Central memory CD8-positive, alpha-beta T cell (primary cell): ENCODE measurements around the gene ADRA1B.

Experiments
- ATAC-seq: fragments of 150-1000 bp; cut with Tn5 transposase; replicated peaks from 2 replicates; pipeline ENCODE4 v1.10.0; 2022; ENCODE audit warnings: mild to moderate bottlenecking, moderate FRiP score, moderate number of reproducible peaks; ENCODE audit not compliant: poor library complexity, severe bottlenecking; ENCODE audit errors: extremely low read depth
- DNase-seq, 2 donors: peaks; one replicate each; pipeline ENCODE4 v3.0.0; 2021; ENCODE audit warnings: low spot score in 2 of 2
- H3K27ac Mint-ChIP-seq: one replicate; pipeline ENCODE4 v1.8.0; 2022; ENCODE audit warnings: low read depth, mild to moderate bottlenecking, moderate library complexity, mixed read lengths
- H3K27me3 Mint-ChIP-seq: one replicate; pipeline ENCODE4 v1.8.0; 2022; ENCODE audit warnings: mixed read lengths
- H3K36me3 Mint-ChIP-seq: one replicate; pipeline ENCODE4 v1.8.0; 2022; ENCODE audit warnings: mild to moderate bottlenecking, moderate library complexity, mixed read lengths; ENCODE audit not compliant: insufficient read depth
- H3K4me1 Mint-ChIP-seq: one replicate; pipeline ENCODE4 v1.8.0; 2022; ENCODE audit warnings: mixed read lengths
- H3K4me3 Mint-ChIP-seq: one replicate; pipeline ENCODE4 v1.8.0; 2022; ENCODE audit warnings: mild to moderate bottlenecking, moderate library complexity, mixed read lengths
- H3K9me3 Mint-ChIP-seq: one replicate; pipeline ENCODE4 v1.8.0; 2022; ENCODE audit warnings: mixed read lengths

Gene ADRA1B

DNA sequence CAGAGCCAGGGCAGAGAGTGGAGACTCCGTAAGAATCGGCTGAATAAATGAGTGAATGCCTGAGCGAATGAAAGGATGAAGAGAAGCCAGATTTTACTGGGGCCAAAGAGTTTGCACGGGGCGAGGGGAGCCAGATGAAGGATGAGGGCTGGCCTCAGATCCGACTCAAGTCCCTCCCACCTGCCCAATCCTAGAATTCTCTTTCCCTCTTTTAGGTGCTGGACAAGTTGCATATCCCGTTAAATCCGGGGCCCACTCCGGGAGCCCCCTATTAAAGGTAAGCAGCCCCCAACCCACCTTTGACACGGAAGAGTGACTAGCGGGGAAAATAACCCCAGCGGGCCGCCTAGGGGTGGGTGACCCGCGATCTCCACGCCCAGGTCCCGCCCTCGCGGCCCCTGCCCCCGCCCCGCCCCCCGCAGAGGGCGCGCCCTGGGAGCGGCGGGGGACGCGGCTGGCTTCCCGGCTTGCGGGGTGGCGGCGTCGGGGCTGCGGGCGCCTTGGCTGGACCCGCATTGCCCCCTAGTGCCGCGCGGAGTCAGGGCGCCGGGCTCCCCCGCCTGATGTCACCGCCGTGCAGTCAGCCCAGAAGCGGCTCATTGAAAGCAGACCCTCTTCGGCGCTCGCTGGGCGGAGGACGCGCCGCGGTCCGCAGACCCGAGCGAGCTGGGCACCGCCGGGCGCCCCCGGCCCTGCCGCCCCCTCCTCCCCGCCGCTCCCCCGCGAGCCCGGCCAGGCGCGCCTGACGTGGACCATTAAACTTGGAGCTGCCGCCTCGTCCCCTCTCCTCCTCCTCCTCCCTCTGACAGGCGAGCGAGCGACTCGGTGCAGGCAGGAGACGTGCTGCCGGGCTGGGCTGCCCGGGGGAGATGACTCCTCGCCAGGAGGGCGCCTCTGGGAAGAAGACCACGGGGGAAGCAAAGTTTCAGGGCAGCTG is at the start of gene ADRA1B:
Gene ADRA1B, plus strand, starts transcription at position 579 of the 937 bp plus-strand sequence. CDS start 424 bp downstream, outside the sequence.
- Mint-ChIP-seq H3K4me1 (peaks cover 7% of the 10 kb centered on the region), H3K9me3 (no peaks in the 10 kb centered on the region), H3K36me3 (no peaks in the 10 kb centered on the region), H3K27ac (no peak within 1 kb of the TSS), H3K27me3 (peaks cover 95% of the 10 kb centered on the region), H3K4me3 (peak within 1 kb of the TSS; percentile 55)
- ATAC-seq (peak; percentile 63), DNase-seq (no peak)

- Mint-ChIP-seq H3K36me3 (no peaks in the 10 kb centered on the region), H3K4me1 (no peaks in the 10 kb centered on the region), H3K9me3 (no peaks in the 10 kb centered on the region), H3K4me3 (no peak overlapping the region), H3K27me3 (peaks cover 78% of the 10 kb centered on the region), H3K27ac (no peak overlapping the region)
- no peak for ATAC-seq
- no peak for DNase-seq
Observed at GRCh38 chr5:159873680-159874079, 42.6 kb upstream of the ADRA1B start.

GRCh38 chr5:159874263-159874662 is 42.0 kb upstream of the ADRA1B start:
- no peaks in the 10 kb centered on the region for H3K9me3 Mint-ChIP-seq
- no peak overlapping the region for H3K4me3 Mint-ChIP-seq
- peaks cover 84% of the 10 kb centered on the region for H3K27me3 Mint-ChIP-seq
- DNase-seq, result no peak
- ATAC-seq, result no peak
- no peaks in the 10 kb centered on the region for H3K4me1 Mint-ChIP-seq
- H3K36me3 Mint-ChIP-seq, result no peaks in the 10 kb centered on the region
- H3K27ac Mint-ChIP-seq, result no peak overlapping the region

DNA sequence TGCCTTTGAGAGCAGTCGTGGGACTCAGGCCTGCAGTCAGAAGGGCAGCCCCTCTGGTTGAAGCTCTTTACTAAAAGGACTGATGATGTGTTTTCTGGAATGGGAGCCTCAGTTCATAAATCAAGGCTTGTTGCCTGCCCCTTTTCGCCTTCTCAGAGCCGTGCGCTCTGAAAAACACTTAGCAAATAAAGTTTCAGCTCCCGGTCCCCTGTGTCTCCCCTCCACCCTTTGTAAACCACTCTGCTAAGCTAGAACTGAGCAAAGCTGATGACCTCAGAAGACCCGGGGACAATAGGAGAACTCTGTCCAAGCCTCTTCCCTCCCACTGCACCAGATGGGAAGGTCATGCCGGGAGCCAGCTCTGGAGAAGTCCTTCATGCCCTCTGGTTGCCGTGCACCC is 39.3 kb upstream of the ADRA1B start:
- Mint-ChIP-seq H3K4me1 (no peaks in the 10 kb centered on the region), H3K4me3 (no peak overlapping the region), H3K27ac (no peak overlapping the region), H3K36me3 (no peaks in the 10 kb centered on the region), H3K9me3 (no peaks in the 10 kb centered on the region), H3K27me3 (peaks cover 85% of the 10 kb centered on the region)
- ATAC-seq (no peak), DNase-seq (no peak)

DNA sequence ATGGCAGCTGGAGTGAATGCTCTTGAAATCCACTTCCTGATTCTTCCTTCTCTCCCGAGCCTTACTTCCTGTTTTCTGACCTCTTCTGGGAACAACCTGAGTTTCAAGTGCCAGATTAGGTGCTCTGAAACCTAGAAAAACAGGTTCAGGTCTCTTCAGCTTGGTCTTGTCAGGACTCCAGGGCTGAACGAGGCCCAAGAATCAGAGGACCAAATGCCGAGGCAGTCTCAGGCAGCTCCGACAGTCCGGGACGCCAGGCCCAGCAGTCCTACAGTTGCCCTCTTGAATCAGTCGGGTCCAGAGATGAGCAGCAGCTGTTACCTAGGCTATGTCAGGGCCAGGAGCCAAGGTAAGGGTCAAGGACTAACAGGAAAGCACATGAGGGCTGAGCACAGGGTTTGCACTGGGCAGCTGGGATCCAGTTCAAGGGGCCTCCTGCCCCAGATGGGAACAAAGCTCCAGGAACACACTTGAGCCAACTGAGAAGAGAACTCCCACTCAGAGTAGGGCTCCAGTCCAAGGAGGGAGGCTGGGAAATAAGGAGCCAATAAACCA is 38.3 kb upstream of the ADRA1B start:
- Mint-ChIP-seq H3K27ac (no peak overlapping the region), H3K4me3 (no peak overlapping the region), H3K36me3 (no peaks in the 10 kb centered on the region), H3K27me3 (peaks cover 95% of the 10 kb centered on the region), H3K4me1 (no peaks in the 10 kb centered on the region), H3K9me3 (no peaks in the 10 kb centered on the region)
- DNase-seq (no peak), ATAC-seq (no peak)

DNA sequence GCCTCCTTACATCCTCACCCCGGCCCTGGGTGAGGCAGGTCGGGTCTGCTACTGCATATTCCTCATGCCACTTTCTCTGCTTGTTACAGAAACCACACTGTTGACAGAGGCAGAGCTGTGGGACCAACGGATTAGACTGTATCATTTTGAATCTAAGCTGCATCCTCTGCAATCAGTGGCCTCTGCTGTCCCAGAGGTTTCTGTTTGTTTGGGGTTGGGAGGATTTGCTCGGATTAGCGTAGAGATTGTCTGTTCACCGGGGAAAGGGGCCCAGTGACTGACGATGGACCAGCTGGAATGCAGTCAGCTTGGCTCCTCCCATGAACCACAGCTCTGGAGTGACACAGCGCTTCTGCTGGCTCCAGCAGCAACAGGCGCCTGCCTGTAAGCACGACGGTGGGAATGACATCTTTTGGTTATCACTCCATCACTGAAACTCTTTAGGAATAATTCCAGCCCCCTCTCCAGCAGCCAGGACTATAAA is 37.3 kb upstream of the ADRA1B start:
- Mint-ChIP-seq H3K27me3 (peaks cover 93% of the 10 kb centered on the region), H3K9me3 (no peaks in the 10 kb centered on the region), H3K27ac (no peak overlapping the region), H3K4me1 (no peaks in the 10 kb centered on the region), H3K36me3 (no peaks in the 10 kb centered on the region), H3K4me3 (no peak overlapping the region)
- ATAC-seq, result no peak
- no peak for DNase-seq

GRCh38 chr5:159880676-159881075 is 35.6 kb upstream of the ADRA1B start:
- no peaks in the 10 kb centered on the region for H3K9me3 Mint-ChIP-seq
- H3K4me3 Mint-ChIP-seq, result no peak overlapping the region
- H3K4me1 Mint-ChIP-seq, result no peaks in the 10 kb centered on the region
- H3K27me3 Mint-ChIP-seq, result peaks cover 76% of the 10 kb centered on the region
- no peaks in the 10 kb centered on the region for H3K36me3 Mint-ChIP-seq
- H3K27ac Mint-ChIP-seq, result no peak overlapping the region
- ATAC-seq (no peak), DNase-seq (no peak)

DNA sequence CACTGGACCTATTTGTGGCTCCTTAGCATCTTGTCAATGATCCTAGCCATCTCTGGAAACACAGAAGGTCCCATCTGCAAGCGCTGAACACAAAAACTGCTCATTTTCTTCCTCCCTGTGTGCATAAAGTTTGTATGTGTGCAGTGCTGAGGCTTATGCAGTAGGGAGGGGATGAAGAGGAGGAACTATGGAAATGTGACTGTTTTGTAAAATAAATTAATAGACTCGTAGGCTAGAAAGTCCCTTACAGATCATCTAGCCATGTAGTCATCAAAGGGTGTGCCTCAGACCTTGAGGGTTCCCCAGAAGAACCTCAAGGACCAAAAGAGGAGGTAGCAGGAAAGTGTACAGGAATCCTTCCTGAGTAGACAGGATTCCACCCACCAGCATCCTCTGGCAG is 34.3 kb upstream of the ADRA1B start:
- DNase-seq, result no peak
- Mint-ChIP-seq H3K9me3 (no peaks in the 10 kb centered on the region), H3K36me3 (no peaks in the 10 kb centered on the region), H3K27me3 (peaks cover 63% of the 10 kb centered on the region), H3K27ac (no peak overlapping the region), H3K4me1 (no peaks in the 10 kb centered on the region), H3K4me3 (no peak overlapping the region)
- ATAC-seq, result no peak

DNA sequence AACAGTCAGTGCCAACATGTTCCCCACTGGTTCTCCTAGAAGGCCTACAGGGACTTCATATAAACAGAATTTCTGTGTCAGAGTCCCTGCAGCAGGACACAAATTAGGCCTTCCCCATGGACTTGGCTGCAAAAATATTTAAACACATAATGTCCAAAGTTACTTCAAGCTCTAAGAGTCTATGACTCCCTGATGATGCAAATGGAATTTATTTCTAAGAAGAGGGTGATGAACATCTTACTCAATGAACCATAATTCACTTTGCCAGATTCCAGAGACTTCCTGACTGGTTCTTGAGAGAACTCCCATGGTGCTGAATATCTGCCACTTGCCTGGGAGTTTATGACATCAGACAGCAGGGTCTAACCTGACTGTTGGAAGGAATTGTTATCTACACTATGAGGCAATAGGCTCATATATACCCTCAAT is 32.7 kb upstream of the ADRA1B start:
- H3K4me1 Mint-ChIP-seq, result no peaks in the 10 kb centered on the region
- DNase-seq, result no peak
- H3K27ac Mint-ChIP-seq, result no peak overlapping the region
- H3K36me3 Mint-ChIP-seq, result no peaks in the 10 kb centered on the region
- H3K4me3 Mint-ChIP-seq, result no peak overlapping the region
- H3K9me3 Mint-ChIP-seq, result no peaks in the 10 kb centered on the region
- peaks cover 56% of the 10 kb centered on the region for H3K27me3 Mint-ChIP-seq
- ATAC-seq, result no peak

DNA sequence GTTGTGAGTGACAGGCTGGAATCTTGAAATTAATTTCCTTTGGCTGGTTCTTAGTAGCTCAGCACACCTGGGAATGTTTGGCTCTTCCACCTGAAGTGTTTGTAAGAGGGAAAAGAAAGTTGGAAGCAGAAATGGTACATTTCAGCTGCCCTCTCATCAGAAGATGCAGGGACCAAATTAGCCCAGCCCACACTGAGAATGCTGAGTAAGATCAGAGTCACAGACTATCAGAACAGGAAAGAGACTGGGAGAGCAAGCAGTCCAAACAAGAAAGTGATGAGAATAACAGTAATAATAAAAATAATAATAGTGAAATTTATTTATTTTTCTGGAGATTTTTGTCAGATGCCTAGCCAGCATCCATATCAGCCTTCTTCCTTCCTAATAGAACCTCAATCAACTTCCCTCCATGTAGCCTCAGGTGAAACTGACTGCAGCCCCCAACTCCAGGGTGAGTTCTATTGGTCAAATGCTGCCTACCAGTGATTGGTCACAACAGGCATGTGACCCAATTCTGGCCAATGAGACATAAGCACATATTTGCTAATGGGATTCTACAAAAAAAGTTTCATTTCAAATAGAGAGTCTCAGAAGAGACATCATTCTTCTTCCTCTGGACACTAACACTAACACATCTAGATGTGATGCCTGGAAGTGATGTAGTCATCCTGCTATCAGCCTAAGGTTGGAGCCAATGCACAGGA is 31.2 kb upstream of the ADRA1B start:
- H3K4me3 Mint-ChIP-seq, result no peak overlapping the region
- H3K27me3 Mint-ChIP-seq, result peaks cover 58% of the 10 kb centered on the region
- H3K4me1 Mint-ChIP-seq, result no peaks in the 10 kb centered on the region
- DNase-seq, result no peak
- ATAC-seq, result no peak
- H3K27ac Mint-ChIP-seq, result no peak overlapping the region
- H3K9me3 Mint-ChIP-seq, result no peaks in the 10 kb centered on the region
- H3K36me3 Mint-ChIP-seq, result no peaks in the 10 kb centered on the region

DNA sequence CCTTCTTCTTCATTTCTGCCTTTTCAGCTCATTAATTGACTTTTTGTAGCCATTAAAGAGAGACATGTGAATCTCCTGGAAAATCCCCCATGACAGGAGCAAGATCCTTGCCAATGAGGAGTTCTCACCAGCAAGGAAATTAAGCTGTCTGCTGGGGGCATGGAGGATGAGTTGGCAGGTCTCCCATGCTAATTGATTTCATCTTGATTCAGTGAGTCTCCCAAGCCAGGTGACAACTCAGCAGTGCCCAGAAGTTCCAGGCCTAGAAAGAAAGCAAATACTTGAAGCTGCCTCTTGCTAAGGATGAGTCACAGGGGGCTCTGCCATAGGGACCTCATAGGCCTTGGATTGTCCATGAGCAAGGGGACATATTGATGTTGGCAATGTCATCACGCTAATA is 30.0 kb upstream of the ADRA1B start:
- Mint-ChIP-seq H3K9me3 (no peaks in the 10 kb centered on the region), H3K27ac (no peak overlapping the region), H3K4me3 (no peak overlapping the region), H3K36me3 (no peaks in the 10 kb centered on the region), H3K4me1 (no peaks in the 10 kb centered on the region), H3K27me3 (peaks cover 58% of the 10 kb centered on the region)
- ATAC-seq (no peak), DNase-seq (no peak)

- DNase-seq, result no peak
- no peak overlapping the region for H3K27ac Mint-ChIP-seq
- no peaks in the 10 kb centered on the region for H3K4me1 Mint-ChIP-seq
- H3K9me3 Mint-ChIP-seq, result no peaks in the 10 kb centered on the region
- peaks cover 51% of the 10 kb centered on the region for H3K27me3 Mint-ChIP-seq
- no peak overlapping the region for H3K4me3 Mint-ChIP-seq
- no peaks in the 10 kb centered on the region for H3K36me3 Mint-ChIP-seq
- no peak for ATAC-seq
Observed at GRCh38 chr5:159887050-159887449, 29.2 kb upstream of the ADRA1B start.
